H1 (cell line): ENCODE data around the gene F3.

ENCODE experiments used
- ATF3 ChIP-seq: IDR thresholded peaks from 2 replicates; pipeline ENCODE4 v1.6.1; 2011; ENCODE audit warnings: low read depth, mild to moderate bottlenecking, low read length; ENCODE audit not compliant: insufficient read depth
- CTCF ChIP-seq, 3 experiments: IDR thresholded peaks; 1 replicate in 2 of 3; 2 replicates in 1 of 3; pipeline versions ENCODE4 v1.5.1 to v1.6.1; 2011; ENCODE audit warnings: low read length in 3 of 3, mild to moderate bottlenecking in 3 of 3, inconsistent platforms in 2 of 3, low read depth in 1 of 3, moderate library complexity in 1 of 3; ENCODE audit not compliant: insufficient read depth in 1 of 3; ENCODE audit errors: control extremely low read depth in 1 of 3
- EZH2 ChIP-seq: fragments of 200-600 bp; sonication (generic); IDR thresholded peaks from 2 replicates; pipeline ENCODE4 v1.7.1; 2012; ENCODE audit warnings: low read depth, mild to moderate bottlenecking, moderate library complexity, low read length, inconsistent platforms; ENCODE audit not compliant: severe bottlenecking
- MAX ChIP-seq: IDR thresholded peaks from 2 replicates; pipeline ENCODE4 v1.6.1; 2012; ENCODE audit warnings: inconsistent platforms
- POLR2A ChIP-seq, 2 experiments: IDR thresholded peaks; 1 replicate in 1 of 2; 2 replicates in 1 of 2; pipeline ENCODE4 v1.6.1; 2011; ENCODE audit warnings: low read depth in 2 of 2, low read length in 2 of 2, mild to moderate bottlenecking in 2 of 2; ENCODE audit errors: control extremely low read depth in 1 of 2
- SRF ChIP-seq: IDR thresholded peaks from 2 replicates; pipeline ENCODE4 v1.6.1; 2011; ENCODE audit warnings: mild to moderate bottlenecking, low read depth, low read length, moderate library complexity
- TAF1 ChIP-seq: IDR thresholded peaks from 2 replicates; pipeline ENCODE4 v1.6.1; 2011; ENCODE audit warnings: mild to moderate bottlenecking, low read depth, low read length
- TEAD4 ChIP-seq: IDR thresholded peaks from 2 replicates; pipeline ENCODE4 v1.6.1; 2012; ENCODE audit warnings: low read depth, low read length, inconsistent platforms, mixed read lengths

- TF ChIP-seq SRF = no peak
- no peak for TF ChIP-seq CTCF (IDR thresholded peaks at IDR 0.05; ENCODE audit: control extremely low read depth in 1 of 3, insufficient read depth in 1 of 3, low read depth in 1 of 3, low read length in 3 of 3)
- TF ChIP-seq ATF3 = no peak
- no peak for TF ChIP-seq EZH2
- no peak for TF ChIP-seq MAX
- no peak for TF ChIP-seq TEAD4
- no peak for TF ChIP-seq POLR2A (IDR thresholded peaks at IDR 0.05; ENCODE audit: control extremely low read depth in 1 of 2, low read depth in 2 of 2, low read length in 2 of 2)
- no peak for TF ChIP-seq TAF1
These were observed 2.5 kb upstream of the F3 start for GRCh38 chr1:94543893-94544635.
